ENCODE data around the gene PELI1.

The PELI1 gene

DNA sequence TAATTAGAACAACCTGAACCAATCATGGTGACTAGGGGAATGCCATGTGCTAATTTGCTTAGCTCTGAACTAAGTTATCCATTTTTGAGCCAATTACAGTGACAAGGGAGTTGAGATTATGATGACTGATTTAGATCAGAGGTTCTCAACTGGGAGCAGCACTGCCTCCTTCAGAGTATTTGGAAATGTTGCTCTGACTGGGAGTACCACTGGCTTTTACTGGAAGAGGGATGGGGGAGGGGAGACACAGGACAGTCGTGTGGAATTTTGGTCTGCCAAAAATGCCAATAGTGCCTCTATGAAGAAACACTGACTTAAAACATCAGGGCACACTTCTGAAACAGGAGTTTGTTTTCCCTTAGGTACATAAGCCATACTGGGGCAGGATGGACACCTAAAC, 76.9 kb downstream of the PELI1 start:
- Histone ChIP-seq H3K4me2 (ENCODE audit: low read length) (no peak overlapping the region), H3K4me1 (ENCODE audit: control insufficient read depth, low read length) (peaks cover 64% of the 10 kb centered on the region), H3K36me3 (ENCODE audit: control insufficient read depth, low read length) (peaks cover 54% of the 10 kb centered on the region), H3K27ac (ENCODE audit: low read depth, low read length) (no peak overlapping the region), H3K4me3 (ENCODE audit: low read length) (no peak overlapping the region), H3K9me2 (replicated peaks; ENCODE audit: control insufficient read depth, low read length) (no peaks in the 10 kb centered on the region), H3K79me2 (ENCODE audit: control insufficient read depth, low read length) (peaks cover 18% of the 10 kb centered on the region), H4K20me1 (ENCODE audit: control insufficient read depth, insufficient read depth, low read depth, low read length) (no peaks in the 10 kb centered on the region), H3K27me3 (ENCODE audit: control insufficient read depth, low read length) (no peaks in the 10 kb centered on the region), H3K9me3 (ENCODE audit: control insufficient read depth, insufficient read depth, low read length) (no peaks in the 10 kb centered on the region), H3F3A (ENCODE audit: control insufficient read depth, insufficient read depth) (peaks cover 27% of the 10 kb centered on the region)
- no peak for TF ChIP-seq EZH2phosphoT487 (IDR thresholded peaks at IDR 0.05; ENCODE audit: borderline replicate concordance, low read length)
- TF ChIP-seq, protein P1, sequence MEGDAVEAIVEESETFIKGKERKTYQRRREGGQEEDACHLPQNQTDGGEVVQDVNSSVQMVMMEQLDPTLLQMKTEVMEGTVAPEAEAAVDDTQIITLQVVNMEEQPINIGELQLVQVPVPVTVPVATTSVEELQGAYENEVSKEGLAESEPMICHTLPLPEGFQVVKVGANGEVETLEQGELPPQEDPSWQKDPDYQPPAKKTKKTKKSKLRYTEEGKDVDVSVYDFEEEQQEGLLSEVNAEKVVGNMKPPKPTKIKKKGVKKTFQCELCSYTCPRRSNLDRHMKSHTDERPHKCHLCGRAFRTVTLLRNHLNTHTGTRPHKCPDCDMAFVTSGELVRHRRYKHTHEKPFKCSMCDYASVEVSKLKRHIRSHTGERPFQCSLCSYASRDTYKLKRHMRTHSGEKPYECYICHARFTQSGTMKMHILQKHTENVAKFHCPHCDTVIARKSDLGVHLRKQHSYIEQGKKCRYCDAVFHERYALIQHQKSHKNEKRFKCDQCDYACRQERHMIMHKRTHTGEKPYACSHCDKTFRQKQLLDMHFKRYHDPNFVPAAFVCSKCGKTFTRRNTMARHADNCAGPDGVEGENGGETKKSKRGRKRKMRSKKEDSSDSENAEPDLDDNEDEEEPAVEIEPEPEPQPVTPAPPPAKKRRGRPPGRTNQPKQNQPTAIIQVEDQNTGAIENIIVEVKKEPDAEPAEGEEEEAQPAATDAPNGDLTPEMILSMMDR (IDR thresholded peaks at IDR 0.05; ENCODE audit: low read depth, low read length, poor library complexity, severe bottlenecking) = no peak

DNA sequence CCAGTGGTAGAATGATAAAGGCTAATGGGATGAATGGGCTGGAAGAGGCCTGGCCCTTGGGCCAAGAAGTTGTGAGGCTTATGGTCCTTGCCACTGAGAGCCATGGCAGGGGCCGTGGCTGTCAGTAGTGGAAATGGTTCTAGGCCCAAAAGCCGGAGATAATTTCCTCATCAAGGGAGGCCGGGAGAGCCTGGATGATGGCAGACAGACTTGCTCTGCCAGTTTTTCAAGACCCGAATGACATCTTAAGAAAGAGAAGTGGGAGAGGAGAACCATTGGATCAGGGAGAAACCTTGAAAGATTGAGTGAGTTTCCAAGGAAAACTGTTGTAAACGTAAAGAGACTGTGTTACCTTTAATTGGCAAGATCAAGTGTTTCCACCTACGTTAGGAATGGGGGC, 78.7 kb downstream of the PELI1 start:
- no peaks in the 10 kb centered on the region for H4K20me1 ChIP-seq (ENCODE audit: control insufficient read depth, insufficient read depth, low read depth, low read length)
- H3K27me3 ChIP-seq (ENCODE audit: control insufficient read depth, low read length) = no peaks in the 10 kb centered on the region
- H3K4me1 ChIP-seq (ENCODE audit: control insufficient read depth, low read length) = peaks cover 70% of the 10 kb centered on the region
- H3K9me3 ChIP-seq (ENCODE audit: control insufficient read depth, insufficient read depth, low read length) = no peaks in the 10 kb centered on the region
- peaks cover 26% of the 10 kb centered on the region for H3F3A ChIP-seq (ENCODE audit: control insufficient read depth, insufficient read depth)
- H3K4me2 ChIP-seq (ENCODE audit: low read length) = peak overlapping the region; percentile 62
- H3K36me3 ChIP-seq (ENCODE audit: control insufficient read depth, low read length) = peaks cover 47% of the 10 kb centered on the region
- H3K27ac ChIP-seq (ENCODE audit: low read depth, low read length) = peak overlapping the region; percentile 96
- H3K9me2 ChIP-seq (replicated peaks; ENCODE audit: control insufficient read depth, low read length) = no peaks in the 10 kb centered on the region
- peak overlapping the region; percentile 65 for H3K4me3 ChIP-seq (ENCODE audit: low read length)
- TF ChIP-seq EZH2phosphoT487 (IDR thresholded peaks at IDR 0.05; ENCODE audit: borderline replicate concordance, low read length) = no peak
- TF ChIP-seq, protein P1 (IDR thresholded peaks at IDR 0.05; ENCODE audit: low read depth, low read length, poor library complexity, severe bottlenecking) = no peak
- peaks cover 28% of the 10 kb centered on the region for H3K79me2 ChIP-seq (ENCODE audit: control insufficient read depth, low read length)

DNA sequence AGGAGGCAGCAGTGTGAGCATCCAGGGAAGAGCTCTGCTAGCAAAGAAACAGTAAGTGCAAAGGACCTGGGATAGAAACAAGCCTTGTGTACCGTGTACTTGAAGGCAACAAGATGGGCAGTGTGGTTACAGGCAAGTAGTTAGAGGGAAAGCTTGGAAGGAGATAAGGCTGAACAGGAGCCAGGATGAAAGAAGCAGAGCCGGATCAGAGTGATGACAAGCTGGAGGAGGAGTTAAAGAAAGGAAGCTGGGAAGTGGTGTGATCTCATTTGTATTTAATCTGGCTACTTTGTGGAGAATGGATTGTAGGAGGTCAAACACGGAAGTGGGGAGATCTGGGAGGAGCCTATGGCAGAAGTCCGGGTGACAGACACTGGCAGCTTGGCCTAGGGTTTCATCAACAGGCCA, 80.3 kb downstream of the PELI1 start:
- Histone ChIP-seq H4K20me1 (ENCODE audit: control insufficient read depth, insufficient read depth, low read depth, low read length) (no peaks in the 10 kb centered on the region), H3K79me2 (ENCODE audit: control insufficient read depth, low read length) (peaks cover 28% of the 10 kb centered on the region), H3K4me1 (ENCODE audit: control insufficient read depth, low read length) (peaks cover 82% of the 10 kb centered on the region), H3K9me2 (replicated peaks; ENCODE audit: control insufficient read depth, low read length) (no peaks in the 10 kb centered on the region), H3K27ac (ENCODE audit: low read depth, low read length) (peak overlapping the region; percentile 96), H3F3A (ENCODE audit: control insufficient read depth, insufficient read depth) (peaks cover 26% of the 10 kb centered on the region), H3K4me3 (ENCODE audit: low read length) (peak overlapping the region; percentile 65), H3K27me3 (ENCODE audit: control insufficient read depth, low read length) (no peaks in the 10 kb centered on the region), H3K36me3 (ENCODE audit: control insufficient read depth, low read length) (peaks cover 52% of the 10 kb centered on the region), H3K9me3 (ENCODE audit: control insufficient read depth, insufficient read depth, low read length) (no peaks in the 10 kb centered on the region), H3K4me2 (ENCODE audit: low read length) (peak overlapping the region; percentile 62)
- TF ChIP-seq, protein P1 (IDR thresholded peaks at IDR 0.05; ENCODE audit: low read depth, low read length, poor library complexity, severe bottlenecking) = no peak
- no peak for TF ChIP-seq EZH2phosphoT487 (IDR thresholded peaks at IDR 0.05; ENCODE audit: borderline replicate concordance, low read length)

Data from DOHH2 (cell line).